Neural cell (in vitro differentiated cells): ENCODE measurements around the gene DRD2. TPM values are rescaled to one million over a fixed set of nuclear protein-coding genes. Genes with fewer than 3 reads are reported as not detected.

Experiments
- H2AFZ ChIP-seq: fragments of 200-600, 300-800 bp; sonication (generic), shearing (Covaris generic); 2 replicates; pipeline ENCODE4 v1.6.0; 2014; ENCODE audit warnings: low read depth, mild to moderate bottlenecking, antibody characterized with exemption, low read length, moderate library complexity
- H3F3A ChIP-seq: fragments of 200-600 bp; shearing (Covaris generic); 2 replicates; pipeline ENCODE4 v1.6.1; 2016; ENCODE audit warnings: mild to moderate bottlenecking, moderate library complexity, mixed read lengths, antibody characterized with exemption, low read length; ENCODE audit not compliant: insufficient read depth, poor library complexity, severe bottlenecking
- H3K27ac ChIP-seq: fragments of 200-600, 300-800 bp; sonication (generic), shearing (Covaris generic); 2 replicates; pipeline ENCODE4 v1.5.1; 2014; ENCODE audit warnings: mild to moderate bottlenecking, low read length, moderate library complexity
- H3K27me3 ChIP-seq: fragments of 300-800, 200-600 bp; sonication (generic), shearing (Covaris generic); 2 replicates; pipeline ENCODE4 v1.6.0; 2014; ENCODE audit warnings: mild to moderate bottlenecking, low read depth, low read length, moderate library complexity; ENCODE audit not compliant: insufficient read depth
- H3K36me3 ChIP-seq: fragments of 300-800, 200-600 bp; sonication (generic), shearing (Covaris generic); 2 replicates; pipeline ENCODE4 v1.5.1; 2014; ENCODE audit warnings: mild to moderate bottlenecking, antibody characterized with exemption, low read length, moderate library complexity; ENCODE audit not compliant: insufficient read depth
- H3K4me2 ChIP-seq: fragments of 300-800, 200-600 bp; sonication (generic), shearing (Covaris generic); 2 replicates; pipeline ENCODE4 v1.6.0; 2014; ENCODE audit warnings: mild to moderate bottlenecking, low read length
- H3K4me3 ChIP-seq: fragments of 300-800, 200-600 bp; sonication (generic), shearing (Covaris generic); 2 replicates; pipeline ENCODE4 v1.5.1; 2014; ENCODE audit warnings: mild to moderate bottlenecking, low read length, moderate library complexity
- H3K79me2 ChIP-seq: fragments of 200-600 bp; shearing (Covaris generic); replicated peaks from 2 replicates; pipeline ENCODE4 v1.6.0; 2014; ENCODE audit warnings: mild to moderate bottlenecking, low read length, moderate library complexity; ENCODE audit not compliant: insufficient read depth
- H3K9ac ChIP-seq: fragments of 300-800, 200-600 bp; sonication (generic), shearing (Covaris generic); 2 replicates; pipeline ENCODE4 v1.6.1; 2016; ENCODE audit warnings: mild to moderate bottlenecking, low read length, mixed read lengths
- H3K9me2 ChIP-seq: fragments of 200-600 bp; shearing (Covaris generic); 2 replicates; pipeline ENCODE4 v1.6.1; 2016; ENCODE audit warnings: mild to moderate bottlenecking, low read length, mixed read lengths; ENCODE audit not compliant: insufficient read depth
- H3K9me3 ChIP-seq: fragments of 200-600, 300-800 bp; sonication (generic), shearing (Covaris generic); 2 replicates; pipeline ENCODE4 v1.6.1; 2016; ENCODE audit warnings: mild to moderate bottlenecking, mixed run types, low read length, moderate library complexity, mixed read lengths
- H4K20me1 ChIP-seq: fragments of 200-600 bp; shearing (Covaris generic); 2 replicates; pipeline ENCODE4 v1.6.1; 2016; ENCODE audit warnings: mild to moderate bottlenecking, mixed run types; ENCODE audit not compliant: insufficient read depth
- EP300 ChIP-seq: fragments of 450-650 bp; conservative IDR thresholded peaks from 2 replicates; pipeline ENCODE4 v1.6.1; 2014; ENCODE audit warnings: antibody characterized with exemption, mild to moderate bottlenecking, moderate library complexity; ENCODE audit not compliant: poor library complexity, severe bottlenecking
- EZH2 ChIP-seq: fragments of 200-600, 300-800 bp; shearing (Covaris generic), sonication (generic); IDR thresholded peaks from 2 replicates; pipeline ENCODE4 v1.6.1; 2014; ENCODE audit warnings: antibody characterized with exemption, low read length, borderline replicate concordance, mild to moderate bottlenecking; ENCODE audit not compliant: insufficient read depth, poor library complexity, severe bottlenecking
- MXI1 ChIP-seq: fragments of 450-650 bp; conservative IDR thresholded peaks from 2 replicates; pipeline ENCODE4 v1.6.1; 2014; ENCODE audit warnings: antibody characterized with exemption, mild to moderate bottlenecking; ENCODE audit not compliant: poor library complexity, severe bottlenecking
- POLR2AphosphoS5 ChIP-seq: IDR thresholded peaks from 2 replicates; pipeline ENCODE4 v1.6.1; 2012
- RAD21 ChIP-seq: fragments of 450-650 bp; conservative IDR thresholded peaks from 2 replicates; pipeline ENCODE4 v1.6.1; 2014; ENCODE audit warnings: antibody characterized with exemption, mild to moderate bottlenecking, moderate library complexity
- REST ChIP-seq: IDR thresholded peaks from 2 replicates; pipeline ENCODE4 v1.6.1; 2012; ENCODE audit warnings: borderline replicate concordance
- SMC3 ChIP-seq: fragments of 450-650 bp; conservative IDR thresholded peaks from 2 replicates; pipeline ENCODE4 v1.6.1; 2014; ENCODE audit warnings: antibody characterized with exemption, mild to moderate bottlenecking, moderate library complexity; ENCODE audit not compliant: poor library complexity
- TAF1 ChIP-seq: IDR thresholded peaks from 2 replicates; pipeline ENCODE4 v1.6.1; 2012; ENCODE audit warnings: low read depth
- polyA plus RNA-seq: library from polyadenylated mRNA; depleted of rRNA; stranded (reverse); fragments of >200 nt; gene quantifications from 2 replicates; pipeline ENCODE4 v1.2.3, GENCODE V29; 2014
- TF ChIP-seq, protein P1 (sequence below): fragments of 450-650 bp; IDR thresholded peaks from 2 replicates; pipeline ENCODE4 v1.5.1; 2014; ENCODE audit warnings: antibody characterized with exemption, mild to moderate bottlenecking, moderate library complexity; ENCODE audit not compliant: poor library complexity, severe bottlenecking

DRD2 gene
- polyA plus RNA-seq, 1 donor from 2014 or later: 0.24 TPM

DNA sequence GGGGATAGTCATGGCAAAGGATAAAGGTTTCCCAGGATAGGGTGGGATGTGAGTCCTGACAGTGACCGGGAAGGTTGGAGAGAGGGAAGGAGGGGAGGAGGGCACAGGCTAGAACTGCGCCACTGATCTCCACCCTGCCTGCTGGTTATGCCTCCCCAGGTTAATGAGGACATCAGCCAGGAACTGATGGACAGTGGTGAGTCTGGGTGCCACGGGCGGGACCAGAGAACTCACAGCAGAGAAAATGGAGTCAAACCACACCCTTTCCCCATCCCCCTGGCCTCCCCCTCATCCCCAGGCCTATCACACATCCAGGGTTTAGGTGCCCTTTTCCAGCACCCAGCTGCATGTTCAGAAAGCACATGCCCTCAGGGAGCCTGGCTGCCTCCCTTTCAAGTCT lies 77.4 kb downstream of the DRD2 start:
- H4K20me1 ChIP-seq: no peaks in the 10 kb centered on the region
- no peaks in the 10 kb centered on the region for H3F3A ChIP-seq
- no peaks in the 10 kb centered on the region for H3K9me2 ChIP-seq
- no peaks in the 10 kb centered on the region for H3K27me3 ChIP-seq
- H3K4me3 ChIP-seq: no peak overlapping the region
- H3K4me2 ChIP-seq: no peak overlapping the region
- H3K9me3 ChIP-seq: no peaks in the 10 kb centered on the region
- H3K9ac ChIP-seq: no peak overlapping the region
- no peak overlapping the region for H2AFZ ChIP-seq
- no peaks in the 10 kb centered on the region for H3K79me2 ChIP-seq
- H3K27ac ChIP-seq: no peak overlapping the region
- TF ChIP-seq TAF1 (no peak), EP300 (no peak), RAD21 (no peak)
- TF ChIP-seq, protein P1, sequence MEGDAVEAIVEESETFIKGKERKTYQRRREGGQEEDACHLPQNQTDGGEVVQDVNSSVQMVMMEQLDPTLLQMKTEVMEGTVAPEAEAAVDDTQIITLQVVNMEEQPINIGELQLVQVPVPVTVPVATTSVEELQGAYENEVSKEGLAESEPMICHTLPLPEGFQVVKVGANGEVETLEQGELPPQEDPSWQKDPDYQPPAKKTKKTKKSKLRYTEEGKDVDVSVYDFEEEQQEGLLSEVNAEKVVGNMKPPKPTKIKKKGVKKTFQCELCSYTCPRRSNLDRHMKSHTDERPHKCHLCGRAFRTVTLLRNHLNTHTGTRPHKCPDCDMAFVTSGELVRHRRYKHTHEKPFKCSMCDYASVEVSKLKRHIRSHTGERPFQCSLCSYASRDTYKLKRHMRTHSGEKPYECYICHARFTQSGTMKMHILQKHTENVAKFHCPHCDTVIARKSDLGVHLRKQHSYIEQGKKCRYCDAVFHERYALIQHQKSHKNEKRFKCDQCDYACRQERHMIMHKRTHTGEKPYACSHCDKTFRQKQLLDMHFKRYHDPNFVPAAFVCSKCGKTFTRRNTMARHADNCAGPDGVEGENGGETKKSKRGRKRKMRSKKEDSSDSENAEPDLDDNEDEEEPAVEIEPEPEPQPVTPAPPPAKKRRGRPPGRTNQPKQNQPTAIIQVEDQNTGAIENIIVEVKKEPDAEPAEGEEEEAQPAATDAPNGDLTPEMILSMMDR: no peak
- H3K36me3 ChIP-seq: no peaks in the 10 kb centered on the region

- Histone ChIP-seq H3K27ac (no peak overlapping the region), H4K20me1 (no peaks in the 10 kb centered on the region), H3K9me3 (no peaks in the 10 kb centered on the region), H2AFZ (no peak overlapping the region), H3K9ac (no peak overlapping the region), H3K4me3 (no peak overlapping the region), H3K9me2 (no peaks in the 10 kb centered on the region), H3F3A (no peaks in the 10 kb centered on the region), H3K27me3 (no peaks in the 10 kb centered on the region), H3K79me2 (no peaks in the 10 kb centered on the region), H3K4me2 (no peak overlapping the region), H3K36me3 (no peaks in the 10 kb centered on the region)
- TF ChIP-seq RAD21: no peak
- TF ChIP-seq MXI1: no peak
- TF ChIP-seq EZH2: no peak
- no peak for TF ChIP-seq TAF1
- TF ChIP-seq SMC3: no peak
- TF ChIP-seq EP300: no peak
- TF ChIP-seq POLR2AphosphoS5: no peak
- TF ChIP-seq REST: no peak
- TF ChIP-seq, protein P1: no peak
Observed at GRCh38 chr11:113397212-113397611, 78.0 kb downstream of the DRD2 start.
